ENCODE results near the gene EXOC3L1.

GRCh38 chr16:67213197-67214019, 23.5 kb upstream of the EXOC3L1 start:
- TF ChIP-seq ZNF565 (CRISPR knock-in tag; conservative IDR thresholded peaks at IDR 0.05; ENCODE audit: low read depth) = no peak
- no peak for TF ChIP-seq GLIS3 (CRISPR knock-in tag; IDR thresholded peaks at IDR 0.05)
- no peak for TF ChIP-seq PPARA (CRISPR knock-in tag; IDR thresholded peaks at IDR 0.05; ENCODE audit: borderline replicate concordance)
- TF ChIP-seq ZFP3 (CRISPR knock-in tag; IDR thresholded peaks at IDR 0.05) = no peak
- TF ChIP-seq ZC3H10 (CRISPR knock-in tag; IDR thresholded peaks at IDR 0.05) = no peak
- no peak for TF ChIP-seq POU6F1 (CRISPR knock-in tag; IDR thresholded peaks at IDR 0.05; ENCODE audit: borderline replicate concordance, low read depth)
- no peak for TF ChIP-seq ZFP30 (CRISPR knock-in tag; IDR thresholded peaks at IDR 0.05)
- no peak for TF ChIP-seq ISL1 (CRISPR knock-in tag; IDR thresholded peaks at IDR 0.05)
- no peak for TF ChIP-seq CREB5 (CRISPR knock-in tag; IDR thresholded peaks at IDR 0.05; ENCODE audit: low read depth)

All from SK-N-SH treated with all-trans-retinoic acid at 6 μM for 48 hours (cell line).